ENCODE results near the gene LNX1. TPM values are rescaled to one million over a fixed set of nuclear protein-coding genes. Genes with fewer than 3 reads are reported as not detected.

Gene LNX1
- total RNA-seq, 1 experiment from 2014 or later, result 3.3 TPM

- Histone ChIP-seq H3K9me3 (ENCODE audit: control insufficient read depth in 1 of 2, insufficient read depth in 1 of 2, low read depth in 1 of 2, low read length in 2 of 2) (no peaks in the 10 kb centered on the region), H3K4me1 (ENCODE audit: control insufficient read depth in 1 of 2, insufficient read depth in 2 of 2, low read length in 2 of 2) (peaks cover 12 to 24% of the 10 kb centered on the region in 2 experiments), H3K27me3 (ENCODE audit: insufficient read depth, low read length) (no peaks in the 10 kb centered on the region), H4K20me1 (ENCODE audit: insufficient read depth) (no peaks in the 10 kb centered on the region), H3K9ac (ENCODE audit: low read length) (no peak overlapping the region), H3K4me2 (ENCODE audit: low read length) (no peak overlapping the region), H3K79me2 (ENCODE audit: insufficient read depth, low read length) (no peaks in the 10 kb centered on the region), H2AFZ (ENCODE audit: low read depth, low read length, poor library complexity, severe bottlenecking) (no peak overlapping the region), H3K9me2 (ENCODE audit: insufficient read depth) (no peaks in the 10 kb centered on the region), H3K27ac (ENCODE audit: low read depth, low read length) (no peak overlapping the region), H3K36me3 (ENCODE audit: control insufficient read depth in 1 of 2, insufficient read depth in 2 of 2, low read length in 2 of 2) (no peaks in the 10 kb centered on the region), H3K4me3 (replicated peaks in 1 of 2; ENCODE audit: low read depth in 1 of 2, low read length in 2 of 2) (no peak overlapping the region)
- BruUV-seq (replicated peaks), result no TSS peak
- intact Hi-C loops (cut with micrococcal nuclease), result no loop called here
- ChIA-PET POLR2A (no interaction called here), RAD21 (ENCODE audit: low non-redundant PET in 1 of 2, low total read pairs in 2 of 2, uncharacterized antibody in 2 of 2, unreplicated experiment in 2 of 2) (no interaction called here), CTCF (no interaction called here)
- DNase-seq (ENCODE audit: low read depth, low spot score) (no peak), ATAC-seq (no peak)
- TF ChIP-seq POLR2AphosphoS5 (IDR thresholded peaks at IDR 0.05; ENCODE audit: low read depth, low read length) (no peak), REST (IDR thresholded peaks at IDR 0.05; ENCODE audit: low read depth) (no peak), POLR2A (IDR thresholded peaks at IDR 0.05; ENCODE audit: borderline replicate concordance, extremely low read depth, insufficient read depth, insufficient read length) (no peak), FOSL1 (IDR thresholded peaks at IDR 0.05; ENCODE audit: low read depth) (no peak), EGR1 (IDR thresholded peaks at IDR 0.05; ENCODE audit: low read depth) (no peak), ZFX (IDR thresholded peaks at IDR 0.05) (no peak), MAX (IDR thresholded peaks at IDR 0.05) (no peak), EZH2 (IDR thresholded peaks at IDR 0.05) (no peak), SIN3A (IDR thresholded peaks at IDR 0.05; ENCODE audit: low read depth) (no peak)
Observed at GRCh38 chr4:53596901-53597300, 5.6 kb upstream of the LNX1 start.

All from HCT116 (cell line).